Measurements from ENCODE around the gene FAM13B. TPM values are rescaled to one million over a fixed set of nuclear protein-coding genes. Genes with fewer than 3 reads are reported as not detected.

Gene FAM13B
- total RNA-seq, 1 donor from 2014 or later, result 84.1 TPM

- intact Hi-C loops (cut with micrococcal nuclease), result no loop called here
- Mint-ChIP-seq H3K9me3 (peaks cover 5% of the 10 kb centered on the region), H3K4me3 (no peak overlapping the region), H3K27me3 (no peaks in the 10 kb centered on the region), H3K4me1 (no peaks in the 10 kb centered on the region), H3K36me3 (ENCODE audit: low read depth) (no peaks in the 10 kb centered on the region), H3K27ac (no peak overlapping the region)
- ChIA-PET CTCF (no interaction called here), POLR2A (no interaction called here)
- DNase-seq, result no peak
- TF ChIP-seq CTCF (IDR thresholded peaks at IDR 0.05), result no peak
- no peak for ATAC-seq (ENCODE audit: low read depth)
These were observed 118.1 kb downstream of the FAM13B start for GRCh38 chr5:137914758-137915157.

- no peak overlapping the region for H3K4me3 Mint-ChIP-seq
- peak overlapping the region; percentile 22 for H3K27ac Mint-ChIP-seq
- no peaks in the 10 kb centered on the region for H3K36me3 Mint-ChIP-seq (ENCODE audit: low read depth)
- ChIA-PET CTCF (no interaction called here), POLR2A (interaction anchor here (0.6 kb wide), 1 partner anchor 62 kb away, joined by 4 read pairs; no protein-coding TSS in a partner anchor)
- DNase-seq (no peak), ATAC-seq (ENCODE audit: low read depth) (no peak)
- intact Hi-C loops (cut with micrococcal nuclease), result no loop called here
- no peak for TF ChIP-seq CTCF (IDR thresholded peaks at IDR 0.05)
- H3K9me3 Mint-ChIP-seq, result no peaks in the 10 kb centered on the region
- peaks cover 50% of the 10 kb centered on the region for H3K4me1 Mint-ChIP-seq
- H3K27me3 Mint-ChIP-seq, result no peaks in the 10 kb centered on the region
These were observed 130.3 kb downstream of the FAM13B start for GRCh38 chr5:137902408-137903133.

GRCh38 chr5:137901011-137901817 lies 131.7 kb downstream of the FAM13B start:
- no peaks in the 10 kb centered on the region for H3K27me3 Mint-ChIP-seq
- intact Hi-C loops (cut with micrococcal nuclease), result no loop called here
- ChIA-PET CTCF (interaction anchor here (0.7 to 1.5 kb wide), 2 partner anchors 10 to 34 kb away, joined by 3 read pairs; no protein-coding TSS in a partner anchor), POLR2A (interaction anchor here (4.4 kb wide), 1 partner anchor 11 kb away, joined by 46 read pairs; the partner anchor contains the start of gene PKD2L2)
- H3K4me1 Mint-ChIP-seq, result peaks cover 61% of the 10 kb centered on the region
- H3K4me3 Mint-ChIP-seq, result peak overlapping the region; percentile 54
- H3K27ac Mint-ChIP-seq, result peak overlapping the region; percentile 64
- no peaks in the 10 kb centered on the region for H3K9me3 Mint-ChIP-seq
- H3K36me3 Mint-ChIP-seq (ENCODE audit: low read depth), result no peaks in the 10 kb centered on the region
- DNase-seq, result no peak
- no peak for TF ChIP-seq CTCF (IDR thresholded peaks at IDR 0.05)
- no peak for ATAC-seq (ENCODE audit: low read depth)

DNA sequence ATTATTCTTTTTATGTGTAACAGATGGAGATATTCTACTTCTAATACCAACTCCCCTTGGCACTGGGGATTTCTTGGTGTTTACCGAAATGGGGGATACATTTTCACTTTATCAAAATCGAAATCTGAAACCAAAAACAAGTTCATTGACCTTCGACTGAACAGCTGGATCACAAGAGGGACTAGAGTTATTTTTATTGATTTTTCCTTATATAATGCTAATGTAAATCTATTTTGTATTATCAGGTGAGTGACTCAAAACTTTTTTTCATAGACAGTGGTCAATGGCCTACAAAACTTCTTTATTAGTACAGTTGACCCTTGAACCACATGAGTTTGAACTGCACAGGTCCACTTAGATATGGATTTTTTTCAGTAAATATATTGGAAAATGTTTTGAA lies 133.4 kb downstream of the FAM13B start:
- no peak overlapping the region for H3K4me3 Mint-ChIP-seq
- POLR2A ChIA-PET, result interaction anchor here (4.4 kb wide), 1 partner anchor 9 kb away, joined by 46 read pairs; the partner anchor contains the start of gene PKD2L2
- no peak for TF ChIP-seq CTCF (IDR thresholded peaks at IDR 0.05)
- peaks cover 72% of the 10 kb centered on the region for H3K4me1 Mint-ChIP-seq
- CTCF ChIA-PET, result no interaction called here
- ATAC-seq (ENCODE audit: low read depth), result no peak
- no peaks in the 10 kb centered on the region for H3K9me3 Mint-ChIP-seq
- no peak overlapping the region for H3K27ac Mint-ChIP-seq
- intact Hi-C loops (cut with micrococcal nuclease), result no loop called here
- no peaks in the 10 kb centered on the region for H3K27me3 Mint-ChIP-seq
- no peaks in the 10 kb centered on the region for H3K36me3 Mint-ChIP-seq (ENCODE audit: low read depth)
- DNase-seq, result no peak

- ATAC-seq (ENCODE audit: low read depth) (peak; percentile 40), DNase-seq (no peak)
- H3K27me3 Mint-ChIP-seq, result no peaks in the 10 kb centered on the region
- CTCF ChIA-PET, result interaction anchor here (0.8 to 1.7 kb wide), 2 partner anchors 16 to 117 kb away, joined by 3 read pairs; no protein-coding TSS in a partner anchor
- POLR2A ChIA-PET, result interaction anchor here (0.7 to 1.0 kb wide), 2 partner anchors 39 to 43 kb away, joined by 3 read pairs; no protein-coding TSS in a partner anchor
- H3K27ac Mint-ChIP-seq, result peak overlapping the region; percentile 81
- TF ChIP-seq CTCF (IDR thresholded peaks at IDR 0.05), result no peak
- no peak overlapping the region for H3K4me3 Mint-ChIP-seq
- no peaks in the 10 kb centered on the region for H3K36me3 Mint-ChIP-seq (ENCODE audit: low read depth)
- H3K9me3 Mint-ChIP-seq, result no peaks in the 10 kb centered on the region
- peaks cover 56% of the 10 kb centered on the region for H3K4me1 Mint-ChIP-seq
- intact Hi-C loops (cut with micrococcal nuclease), result no loop called here
These were observed 136.3 kb downstream of the FAM13B start for GRCh38 chr5:137896560-137896959.

Measured in activated B cell treated with CpG ODN at 0.5 μM for 24 hours (primary cell).